ENCODE results near the gene LARGE1.

LARGE1 gene

GRCh38 chr22:33758961-33759360 lies 161.3 kb downstream of the LARGE1 start:
- Histone ChIP-seq H4K20me1 (ENCODE audit: insufficient read depth, low read length) (no peaks in the 10 kb centered on the region), H3K9me3 (ENCODE audit: low read length) (no peaks in the 10 kb centered on the region), H3K9ac (ENCODE audit: low read length) (no peak overlapping the region), H3K36me3 (ENCODE audit: insufficient read depth, low read length) (no peaks in the 10 kb centered on the region), H3K27me3 (ENCODE audit: insufficient read depth, low read length) (no peaks in the 10 kb centered on the region), H3K4me1 (ENCODE audit: insufficient read depth, low read length, severe bottlenecking) (no peaks in the 10 kb centered on the region), H3K4me3 (ENCODE audit: low read depth, low read length, poor library complexity, severe bottlenecking) (no peak overlapping the region), H2AFZ (ENCODE audit: low read length) (no peak overlapping the region), H3K4me2 (ENCODE audit: low read length) (no peak overlapping the region), H3F3A (ENCODE audit: insufficient read depth, low read length) (no peaks in the 10 kb centered on the region), H3K9me2 (ENCODE audit: low read depth, low read length) (no peaks in the 10 kb centered on the region), H3K27ac (ENCODE audit: low read depth, low read length, poor library complexity, severe bottlenecking) (no peak overlapping the region), H3K79me2 (ENCODE audit: insufficient read depth, low read length) (no peaks in the 10 kb centered on the region)
- TF ChIP-seq, protein P1, sequence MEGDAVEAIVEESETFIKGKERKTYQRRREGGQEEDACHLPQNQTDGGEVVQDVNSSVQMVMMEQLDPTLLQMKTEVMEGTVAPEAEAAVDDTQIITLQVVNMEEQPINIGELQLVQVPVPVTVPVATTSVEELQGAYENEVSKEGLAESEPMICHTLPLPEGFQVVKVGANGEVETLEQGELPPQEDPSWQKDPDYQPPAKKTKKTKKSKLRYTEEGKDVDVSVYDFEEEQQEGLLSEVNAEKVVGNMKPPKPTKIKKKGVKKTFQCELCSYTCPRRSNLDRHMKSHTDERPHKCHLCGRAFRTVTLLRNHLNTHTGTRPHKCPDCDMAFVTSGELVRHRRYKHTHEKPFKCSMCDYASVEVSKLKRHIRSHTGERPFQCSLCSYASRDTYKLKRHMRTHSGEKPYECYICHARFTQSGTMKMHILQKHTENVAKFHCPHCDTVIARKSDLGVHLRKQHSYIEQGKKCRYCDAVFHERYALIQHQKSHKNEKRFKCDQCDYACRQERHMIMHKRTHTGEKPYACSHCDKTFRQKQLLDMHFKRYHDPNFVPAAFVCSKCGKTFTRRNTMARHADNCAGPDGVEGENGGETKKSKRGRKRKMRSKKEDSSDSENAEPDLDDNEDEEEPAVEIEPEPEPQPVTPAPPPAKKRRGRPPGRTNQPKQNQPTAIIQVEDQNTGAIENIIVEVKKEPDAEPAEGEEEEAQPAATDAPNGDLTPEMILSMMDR (IDR thresholded peaks at IDR 0.05; ENCODE audit: low read length) = no peak
- TF ChIP-seq EZH2 (IDR thresholded peaks at IDR 0.05; ENCODE audit: borderline replicate concordance, low read length) = no peak

- H3K9me2 ChIP-seq (ENCODE audit: low read depth, low read length) = no peaks in the 10 kb centered on the region
- no peak overlapping the region for H3K4me2 ChIP-seq (ENCODE audit: low read length)
- H3K9me3 ChIP-seq (ENCODE audit: low read length) = no peaks in the 10 kb centered on the region
- no peaks in the 10 kb centered on the region for H3K4me1 ChIP-seq (ENCODE audit: insufficient read depth, low read length, severe bottlenecking)
- no peak overlapping the region for H3K27ac ChIP-seq (ENCODE audit: low read depth, low read length, poor library complexity, severe bottlenecking)
- H3K4me3 ChIP-seq (ENCODE audit: low read depth, low read length, poor library complexity, severe bottlenecking) = no peak overlapping the region
- no peak overlapping the region for H3K9ac ChIP-seq (ENCODE audit: low read length)
- no peaks in the 10 kb centered on the region for H3K79me2 ChIP-seq (ENCODE audit: insufficient read depth, low read length)
- H4K20me1 ChIP-seq (ENCODE audit: insufficient read depth, low read length) = no peaks in the 10 kb centered on the region
- H3K27me3 ChIP-seq (ENCODE audit: insufficient read depth, low read length) = no peaks in the 10 kb centered on the region
- no peaks in the 10 kb centered on the region for H3F3A ChIP-seq (ENCODE audit: insufficient read depth, low read length)
- H2AFZ ChIP-seq (ENCODE audit: low read length) = no peak overlapping the region
- no peaks in the 10 kb centered on the region for H3K36me3 ChIP-seq (ENCODE audit: insufficient read depth, low read length)
- TF ChIP-seq EZH2 (IDR thresholded peaks at IDR 0.05; ENCODE audit: borderline replicate concordance, low read length) = no peak
- TF ChIP-seq, protein P1 (IDR thresholded peaks at IDR 0.05; ENCODE audit: low read length) = no peak
Measured at GRCh38 chr22:33757802-33758483, 162.3 kb downstream of the LARGE1 start.

- H3K4me1 ChIP-seq (ENCODE audit: insufficient read depth, low read length, severe bottlenecking) = no peaks in the 10 kb centered on the region
- H4K20me1 ChIP-seq (ENCODE audit: insufficient read depth, low read length) = no peaks in the 10 kb centered on the region
- no peak for TF ChIP-seq EZH2 (IDR thresholded peaks at IDR 0.05; ENCODE audit: borderline replicate concordance, low read length)
- TF ChIP-seq, protein P1 (IDR thresholded peaks at IDR 0.05; ENCODE audit: low read length) = no peak
- H3K9ac ChIP-seq (ENCODE audit: low read length) = no peak overlapping the region
- H3K9me3 ChIP-seq (ENCODE audit: low read length) = no peaks in the 10 kb centered on the region
- H3K4me3 ChIP-seq (ENCODE audit: low read depth, low read length, poor library complexity, severe bottlenecking) = no peak overlapping the region
- H3K27ac ChIP-seq (ENCODE audit: low read depth, low read length, poor library complexity, severe bottlenecking) = no peak overlapping the region
- no peak overlapping the region for H2AFZ ChIP-seq (ENCODE audit: low read length)
- H3F3A ChIP-seq (ENCODE audit: insufficient read depth, low read length) = no peaks in the 10 kb centered on the region
- H3K36me3 ChIP-seq (ENCODE audit: insufficient read depth, low read length) = no peaks in the 10 kb centered on the region
- H3K4me2 ChIP-seq (ENCODE audit: low read length) = no peak overlapping the region
- H3K27me3 ChIP-seq (ENCODE audit: insufficient read depth, low read length) = no peaks in the 10 kb centered on the region
- H3K79me2 ChIP-seq (ENCODE audit: insufficient read depth, low read length) = no peaks in the 10 kb centered on the region
- no peaks in the 10 kb centered on the region for H3K9me2 ChIP-seq (ENCODE audit: low read depth, low read length)
Measured at GRCh38 chr22:33757041-33757801, 163.1 kb downstream of the LARGE1 start.
